ENCODE results near the gene MUC5B. TPM values are rescaled to one million over a fixed set of nuclear protein-coding genes. Genes with fewer than 3 reads are reported as not detected.
"Not testable (repeated sequence)": the region's sequence is repeated elsewhere in the genome, so short reads cannot be mapped to it uniquely, and the experiment has no call there.

MUC5B gene, protein sequence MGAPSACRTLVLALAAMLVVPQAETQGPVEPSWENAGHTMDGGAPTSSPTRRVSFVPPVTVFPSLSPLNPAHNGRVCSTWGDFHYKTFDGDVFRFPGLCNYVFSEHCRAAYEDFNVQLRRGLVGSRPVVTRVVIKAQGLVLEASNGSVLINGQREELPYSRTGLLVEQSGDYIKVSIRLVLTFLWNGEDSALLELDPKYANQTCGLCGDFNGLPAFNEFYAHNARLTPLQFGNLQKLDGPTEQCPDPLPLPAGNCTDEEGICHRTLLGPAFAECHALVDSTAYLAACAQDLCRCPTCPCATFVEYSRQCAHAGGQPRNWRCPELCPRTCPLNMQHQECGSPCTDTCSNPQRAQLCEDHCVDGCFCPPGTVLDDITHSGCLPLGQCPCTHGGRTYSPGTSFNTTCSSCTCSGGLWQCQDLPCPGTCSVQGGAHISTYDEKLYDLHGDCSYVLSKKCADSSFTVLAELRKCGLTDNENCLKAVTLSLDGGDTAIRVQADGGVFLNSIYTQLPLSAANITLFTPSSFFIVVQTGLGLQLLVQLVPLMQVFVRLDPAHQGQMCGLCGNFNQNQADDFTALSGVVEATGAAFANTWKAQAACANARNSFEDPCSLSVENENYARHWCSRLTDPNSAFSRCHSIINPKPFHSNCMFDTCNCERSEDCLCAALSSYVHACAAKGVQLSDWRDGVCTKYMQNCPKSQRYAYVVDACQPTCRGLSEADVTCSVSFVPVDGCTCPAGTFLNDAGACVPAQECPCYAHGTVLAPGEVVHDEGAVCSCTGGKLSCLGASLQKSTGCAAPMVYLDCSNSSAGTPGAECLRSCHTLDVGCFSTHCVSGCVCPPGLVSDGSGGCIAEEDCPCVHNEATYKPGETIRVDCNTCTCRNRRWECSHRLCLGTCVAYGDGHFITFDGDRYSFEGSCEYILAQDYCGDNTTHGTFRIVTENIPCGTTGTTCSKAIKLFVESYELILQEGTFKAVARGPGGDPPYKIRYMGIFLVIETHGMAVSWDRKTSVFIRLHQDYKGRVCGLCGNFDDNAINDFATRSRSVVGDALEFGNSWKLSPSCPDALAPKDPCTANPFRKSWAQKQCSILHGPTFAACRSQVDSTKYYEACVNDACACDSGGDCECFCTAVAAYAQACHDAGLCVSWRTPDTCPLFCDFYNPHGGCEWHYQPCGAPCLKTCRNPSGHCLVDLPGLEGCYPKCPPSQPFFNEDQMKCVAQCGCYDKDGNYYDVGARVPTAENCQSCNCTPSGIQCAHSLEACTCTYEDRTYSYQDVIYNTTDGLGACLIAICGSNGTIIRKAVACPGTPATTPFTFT (N-terminal part only)
- not detected in 2 replicates for total RNA-seq (2014; rRNA removed; shearing (Covaris generic))

DNA sequence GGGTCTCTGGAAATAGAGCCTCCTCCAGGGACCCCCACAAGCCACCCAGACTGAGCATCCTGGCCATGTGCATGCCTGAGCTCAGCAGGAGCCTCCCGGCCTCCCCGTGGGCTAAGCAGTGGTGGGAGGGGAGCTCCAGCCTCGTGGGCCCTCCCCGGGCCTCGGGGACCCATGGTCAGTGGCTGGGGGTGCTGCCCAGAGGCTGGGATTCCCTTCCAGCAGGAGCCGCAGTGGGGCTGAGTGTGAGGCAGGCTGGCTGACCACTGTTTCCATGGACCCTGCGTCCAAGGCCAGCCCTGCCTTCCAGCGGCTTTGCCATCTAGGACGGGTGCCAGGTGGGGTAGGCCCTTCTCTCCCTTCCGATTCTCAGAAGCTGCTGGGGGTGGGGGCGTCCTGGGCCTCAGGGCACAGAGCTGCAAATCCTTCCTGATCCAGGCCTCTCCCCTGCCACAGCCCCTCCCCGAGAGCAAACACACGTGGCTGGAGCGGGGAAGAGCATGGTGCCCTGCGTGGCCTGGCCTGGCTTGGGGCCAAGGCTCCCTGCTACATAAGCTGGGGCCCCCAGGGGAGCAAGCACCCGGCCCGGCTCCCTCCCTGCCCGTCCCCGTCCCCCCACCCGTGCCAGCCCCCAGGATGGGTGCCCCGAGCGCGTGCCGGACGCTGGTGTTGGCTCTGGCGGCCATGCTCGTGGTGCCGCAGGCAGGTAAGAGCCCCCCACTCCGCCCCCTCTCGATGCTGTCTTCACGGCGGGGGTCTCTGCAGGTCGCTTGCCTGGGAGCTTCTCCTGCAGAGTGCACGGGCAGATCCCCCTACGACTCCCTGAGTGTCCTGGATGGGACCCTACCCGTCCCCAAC lies at the start of gene MUC5B:
TSS of gene MUC5B (plus strand) at position 576 of the 855 bp plus-strand sequence. CDS start at position 634, 58 bp downstream.
- Histone ChIP-seq H3K27ac (no peak within 1 kb of the TSS), H3K4me3 (no peak within 1 kb of the TSS), H3K4me1 (no peaks in the 10 kb centered on the region), H3K36me3 (no peaks in the 10 kb centered on the region), H3K9me3 (replicated peaks) (no peaks in the 10 kb centered on the region), H3K27me3 (peaks cover 16% of the 10 kb centered on the region; the same call in 1 of the 2 replicates)
- no peak for DNase-seq

DNA sequence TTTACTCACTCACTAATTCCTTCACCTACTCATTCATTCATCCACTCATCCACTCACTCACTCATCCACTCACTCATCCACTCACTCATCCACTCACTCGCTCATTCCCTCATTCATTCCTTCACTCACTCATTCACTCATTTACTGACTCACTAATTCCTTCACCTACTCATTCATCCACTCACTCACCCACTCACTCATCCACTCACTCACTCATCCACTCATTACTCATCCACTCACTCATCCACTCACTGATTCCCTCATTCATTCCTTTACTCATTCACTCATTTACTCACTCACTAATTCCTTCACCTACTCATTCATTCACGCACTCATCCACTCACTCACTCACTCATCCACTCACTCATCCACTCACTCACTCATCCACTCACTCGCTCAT lies 49.5 kb upstream of the MUC5B start:
- not testable (repeated sequence) for H3K27ac ChIP-seq; H3K27me3 ChIP-seq; H3K4me1 ChIP-seq; H3K9me3 ChIP-seq (replicated peaks); H3K36me3 ChIP-seq; DNase-seq; H3K4me3 ChIP-seq

DNA sequence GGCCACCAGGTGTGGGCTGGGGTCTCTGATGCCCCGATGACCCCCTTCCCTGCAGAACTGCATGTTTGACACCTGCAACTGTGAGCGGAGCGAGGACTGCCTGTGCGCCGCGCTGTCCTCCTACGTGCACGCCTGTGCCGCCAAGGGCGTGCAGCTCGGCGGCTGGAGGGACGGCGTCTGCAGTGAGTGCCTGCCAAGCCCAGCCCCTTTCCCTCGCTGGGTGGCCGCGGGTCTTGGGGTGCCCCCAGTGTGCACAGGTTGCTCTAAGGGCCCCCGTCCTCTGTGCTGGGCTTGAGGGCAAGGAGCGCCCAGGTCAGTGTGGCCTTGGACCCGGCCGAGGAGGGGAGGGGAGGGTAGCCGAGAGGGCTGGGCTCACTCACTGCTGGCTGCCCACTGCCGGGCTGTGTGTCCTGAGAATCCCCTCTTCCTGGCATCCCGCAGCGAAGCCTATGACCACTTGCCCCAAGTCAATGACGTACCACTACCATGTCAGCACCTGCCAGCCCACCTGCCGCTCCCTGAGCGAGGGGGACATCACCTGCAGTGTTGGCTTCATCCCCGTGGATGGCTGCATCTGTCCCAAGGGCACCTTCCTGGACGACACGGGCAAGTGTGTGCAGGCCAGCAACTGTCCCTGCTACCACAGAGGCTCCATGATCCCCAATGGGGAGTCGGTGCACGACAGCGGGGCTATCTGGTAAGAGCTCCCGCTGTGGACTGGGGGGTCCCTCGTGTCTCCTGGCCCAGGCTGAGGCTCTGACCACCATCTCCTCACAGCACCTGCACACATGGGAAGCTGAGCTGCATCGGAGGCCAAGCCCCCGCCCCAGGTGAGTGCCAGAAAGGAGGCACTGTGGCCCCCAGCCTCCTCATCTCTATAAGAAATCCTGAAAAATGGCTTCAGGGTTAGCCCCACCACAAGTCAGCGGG lies 48.2 kb upstream of the MUC5B start:
- no peaks in the 10 kb centered on the region for H3K4me1 ChIP-seq
- H3K27me3 ChIP-seq, result no peaks in the 10 kb centered on the region

DNA sequence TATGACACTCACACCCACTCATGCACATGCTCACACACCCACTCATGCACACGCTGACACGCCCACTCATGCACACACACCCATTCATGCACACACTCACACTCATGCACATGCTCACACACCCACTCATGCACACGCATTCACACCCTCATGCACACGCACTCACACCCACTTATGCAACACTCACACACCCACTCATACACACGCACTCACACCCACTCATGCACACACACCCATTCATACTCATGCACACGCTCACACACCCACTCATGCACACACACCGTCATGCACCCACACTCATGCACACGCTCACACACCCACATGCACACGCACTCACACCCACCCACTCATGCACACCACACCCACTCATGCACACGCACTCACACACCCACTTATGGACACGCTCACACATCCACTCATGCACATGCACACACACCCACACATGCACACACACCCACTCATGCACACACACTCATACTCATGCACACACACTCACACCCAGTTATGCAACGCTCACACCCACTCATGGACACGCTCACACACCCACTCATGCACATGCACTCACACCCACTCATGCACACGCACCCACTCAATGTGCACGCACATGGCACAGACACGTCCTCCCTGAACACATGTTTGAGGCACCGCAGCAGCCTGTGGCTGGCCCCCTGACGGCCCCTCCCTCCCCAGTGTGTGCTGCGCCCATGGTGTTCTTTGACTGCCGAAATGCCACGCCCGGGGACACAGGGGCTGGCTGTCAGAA lies 47.2 kb upstream of the MUC5B start:
- Histone ChIP-seq H3K4me1 (no peaks in the 10 kb centered on the region), H3K27ac (no peak overlapping the region), H3K27me3 (no peaks in the 10 kb centered on the region), H3K9me3 (replicated peaks) (no peaks in the 10 kb centered on the region), H3K4me3 (no peak overlapping the region), H3K36me3 (no peaks in the 10 kb centered on the region)
- no peak for DNase-seq

More for the DNA sequence above, 48.2 kb upstream of the MUC5B start:
- H3K9me3 ChIP-seq (replicated peaks), result no peaks in the 10 kb centered on the region
- no peak overlapping the region for H3K4me3 ChIP-seq
- no peak overlapping the region for H3K27ac ChIP-seq
- DNase-seq, result no peak
- no peaks in the 10 kb centered on the region for H3K36me3 ChIP-seq

DNA sequence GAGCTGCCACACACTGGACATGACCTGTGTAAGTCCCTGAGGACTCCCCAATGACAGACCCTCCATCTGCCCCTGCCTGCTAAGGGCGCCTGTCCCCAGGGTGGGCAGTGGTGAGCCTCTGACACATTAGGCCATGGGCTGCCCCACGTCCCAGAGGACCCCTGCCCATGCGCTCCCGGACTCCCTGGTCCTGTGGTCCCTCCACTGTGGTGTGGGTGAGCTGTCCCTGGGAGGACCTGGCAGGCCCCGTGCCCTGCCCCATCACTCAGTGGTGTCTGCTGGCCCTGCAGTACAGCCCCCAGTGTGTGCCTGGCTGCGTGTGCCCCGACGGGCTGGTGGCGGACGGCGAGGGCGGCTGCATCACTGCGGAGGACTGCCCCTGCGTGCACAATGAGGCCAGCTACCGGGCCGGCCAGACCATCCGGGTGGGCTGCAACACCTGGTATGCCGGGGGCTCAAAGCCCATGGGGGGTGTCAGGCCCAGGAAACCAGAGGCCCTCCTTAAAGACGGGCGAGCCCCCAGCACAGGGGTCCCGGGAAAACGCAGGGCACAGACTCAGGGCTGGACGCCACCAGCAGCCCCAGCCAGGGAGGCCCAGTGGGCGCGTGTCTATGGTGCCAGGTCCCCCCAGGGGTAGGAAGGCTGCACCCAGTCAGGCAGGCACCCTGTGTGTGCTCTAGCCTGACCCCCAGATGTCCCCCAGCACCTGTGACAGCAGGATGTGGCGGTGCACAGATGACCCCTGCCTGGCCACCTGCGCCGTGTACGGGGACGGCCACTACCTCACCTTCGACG lies 46.4 kb upstream of the MUC5B start:
- H3K4me3 ChIP-seq, result no peak overlapping the region
- DNase-seq, result no peak
- no peaks in the 10 kb centered on the region for H3K27me3 ChIP-seq
- no peak overlapping the region for H3K27ac ChIP-seq
- H3K36me3 ChIP-seq, result no peaks in the 10 kb centered on the region
- no peaks in the 10 kb centered on the region for H3K9me3 ChIP-seq (replicated peaks)
- no peaks in the 10 kb centered on the region for H3K4me1 ChIP-seq

DNA sequence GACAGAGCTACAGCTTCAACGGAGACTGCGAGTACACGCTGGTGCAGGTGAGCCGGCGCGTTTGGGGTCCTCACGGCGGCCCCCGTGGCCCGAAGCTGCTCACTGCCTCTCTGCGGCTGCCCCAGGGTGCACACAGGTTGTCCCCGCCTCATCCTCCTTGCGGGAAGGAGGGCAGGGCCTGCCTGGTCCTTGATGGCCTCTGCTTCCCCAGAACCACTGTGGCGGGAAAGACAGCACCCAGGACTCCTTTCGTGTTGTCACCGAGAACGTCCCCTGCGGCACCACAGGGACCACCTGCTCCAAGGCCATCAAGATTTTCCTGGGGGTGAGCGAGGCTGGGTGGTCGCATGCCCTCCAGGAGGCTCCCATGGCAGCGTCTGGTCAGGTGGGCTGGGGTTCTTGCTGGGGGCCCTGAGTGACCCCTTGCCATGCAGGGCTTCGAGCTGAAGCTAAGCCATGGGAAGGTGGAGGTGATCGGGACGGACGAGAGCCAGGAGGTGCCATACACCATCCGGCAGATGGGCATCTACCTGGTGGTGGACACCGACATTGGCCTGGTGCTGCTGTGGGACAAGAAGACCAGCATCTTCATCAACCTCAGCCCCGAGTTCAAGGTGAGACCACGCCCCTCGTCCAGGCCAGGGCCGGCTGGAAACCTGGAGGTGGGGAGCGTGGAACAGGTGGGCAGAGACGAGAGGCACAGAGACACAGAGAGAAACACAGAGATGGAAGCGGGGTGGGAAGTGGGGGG lies 45.7 kb upstream of the MUC5B start:
- Histone ChIP-seq H3K36me3 (no peaks in the 10 kb centered on the region), H3K4me3 (no peak overlapping the region), H3K27ac (no peak overlapping the region), H3K27me3 (no peaks in the 10 kb centered on the region), H3K9me3 (replicated peaks) (no peaks in the 10 kb centered on the region), H3K4me1 (no peaks in the 10 kb centered on the region)
- no peak for DNase-seq

DNA sequence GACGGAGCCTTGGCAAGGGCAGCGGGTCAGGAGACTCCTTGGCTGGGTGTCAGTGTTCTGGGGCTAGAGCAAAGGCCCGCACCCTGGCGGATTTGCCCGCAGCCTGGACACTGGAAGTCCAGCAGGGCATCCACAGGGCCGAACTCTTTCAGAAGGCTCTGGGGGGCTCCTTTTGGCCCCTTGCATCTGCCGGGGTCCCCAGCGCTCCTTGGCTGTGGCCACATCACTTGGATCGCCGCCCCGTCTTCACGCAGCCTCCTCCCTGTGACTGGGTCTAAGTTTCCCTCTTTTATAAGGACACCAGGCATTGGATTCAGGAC lies 45.1 kb upstream of the MUC5B start:
- H3K36me3 ChIP-seq, result no peaks in the 10 kb centered on the region
- no peaks in the 10 kb centered on the region for H3K27me3 ChIP-seq
- no peak overlapping the region for H3K4me3 ChIP-seq
- no peaks in the 10 kb centered on the region for H3K4me1 ChIP-seq
- H3K27ac ChIP-seq, result no peak overlapping the region
- DNase-seq, result no peak
- no peaks in the 10 kb centered on the region for H3K9me3 ChIP-seq (replicated peaks)

DNA sequence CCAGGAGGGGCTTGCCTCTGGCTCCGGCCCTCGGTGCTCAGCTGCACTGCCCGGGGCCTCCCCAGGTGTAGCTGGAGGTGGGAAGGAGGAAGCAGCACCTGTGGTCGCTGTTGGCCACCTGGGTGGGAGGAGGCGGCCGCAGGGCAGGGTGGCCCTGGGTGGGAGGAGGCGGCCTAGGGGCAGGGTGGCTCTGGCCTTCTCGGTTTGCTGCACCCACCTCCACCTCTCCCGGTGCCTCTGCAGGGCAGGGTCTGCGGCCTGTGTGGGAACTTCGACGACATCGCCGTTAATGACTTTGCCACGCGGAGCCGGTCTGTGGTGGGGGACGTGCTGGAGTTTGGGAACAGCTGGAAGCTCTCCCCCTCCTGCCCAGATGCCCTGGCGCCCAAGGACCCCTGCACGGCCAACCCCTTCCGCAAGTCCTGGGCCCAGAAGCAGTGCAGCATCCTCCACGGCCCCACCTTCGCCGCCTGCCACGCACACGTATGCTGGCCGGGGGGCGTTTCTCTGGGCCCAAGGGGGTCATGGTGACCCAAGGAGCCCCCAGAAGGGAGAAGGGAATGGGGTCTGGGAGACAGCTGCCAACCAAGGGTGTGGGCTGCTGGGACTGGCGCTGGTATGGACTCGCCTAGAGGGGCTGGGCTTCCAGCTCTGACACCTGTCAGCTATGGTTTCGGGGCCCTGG lies 44.5 kb upstream of the MUC5B start:
- Histone ChIP-seq H3K36me3 (no peaks in the 10 kb centered on the region), H3K9me3 (replicated peaks) (no peaks in the 10 kb centered on the region), H3K27ac (no peak overlapping the region), H3K27me3 (no peaks in the 10 kb centered on the region), H3K4me1 (no peaks in the 10 kb centered on the region), H3K4me3 (no peak overlapping the region)
- DNase-seq, result no peak

DNA sequence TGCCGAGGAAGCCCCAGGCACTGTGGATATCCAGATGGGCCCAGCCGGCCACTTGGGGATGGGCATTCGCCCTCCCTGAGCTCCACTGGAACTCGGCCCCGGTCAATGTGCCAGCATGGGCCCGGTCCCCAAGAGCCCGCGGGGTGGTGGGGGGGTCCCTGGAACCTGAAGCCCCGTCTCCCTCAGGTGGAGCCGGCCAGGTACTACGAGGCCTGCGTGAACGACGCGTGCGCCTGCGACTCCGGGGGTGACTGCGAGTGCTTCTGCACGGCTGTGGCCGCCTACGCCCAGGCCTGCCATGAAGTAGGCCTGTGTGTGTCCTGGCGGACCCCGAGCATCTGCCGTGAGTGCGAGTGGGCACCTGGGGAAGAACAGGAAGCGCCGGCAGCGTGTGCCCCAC lies 44.0 kb upstream of the MUC5B start:
- Histone ChIP-seq H3K9me3 (replicated peaks) (no peaks in the 10 kb centered on the region), H3K27ac (no peak overlapping the region), H3K27me3 (no peaks in the 10 kb centered on the region), H3K36me3 (no peaks in the 10 kb centered on the region), H3K4me3 (no peak overlapping the region), H3K4me1 (no peaks in the 10 kb centered on the region)
- DNase-seq, result no peak

DNA sequence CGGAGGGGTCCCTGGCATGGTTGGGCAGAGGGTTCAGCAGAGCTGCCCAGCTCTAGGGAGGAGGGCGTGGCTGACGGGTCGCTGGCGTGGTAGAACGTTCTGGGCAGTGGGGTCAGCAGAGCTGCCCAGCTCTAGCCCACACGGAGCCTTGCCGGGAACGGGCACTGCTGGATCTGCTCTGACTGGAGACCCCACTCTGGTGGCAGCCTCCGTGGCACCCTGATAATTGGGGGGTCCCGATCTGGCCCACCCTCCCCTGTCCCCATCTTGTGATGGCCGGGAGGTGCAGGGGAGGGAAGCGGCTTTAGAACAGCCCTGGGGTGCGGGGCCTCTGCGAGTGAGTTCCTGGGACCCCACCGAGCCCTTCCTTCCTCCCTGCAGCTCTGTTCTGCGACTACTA lies 43.2 kb upstream of the MUC5B start:
- Histone ChIP-seq H3K4me3 (no peak overlapping the region), H3K36me3 (no peaks in the 10 kb centered on the region), H3K27ac (no peak overlapping the region), H3K9me3 (replicated peaks) (no peaks in the 10 kb centered on the region), H3K4me1 (no peaks in the 10 kb centered on the region), H3K27me3 (no peaks in the 10 kb centered on the region)
- DNase-seq, result no peak

DNA sequence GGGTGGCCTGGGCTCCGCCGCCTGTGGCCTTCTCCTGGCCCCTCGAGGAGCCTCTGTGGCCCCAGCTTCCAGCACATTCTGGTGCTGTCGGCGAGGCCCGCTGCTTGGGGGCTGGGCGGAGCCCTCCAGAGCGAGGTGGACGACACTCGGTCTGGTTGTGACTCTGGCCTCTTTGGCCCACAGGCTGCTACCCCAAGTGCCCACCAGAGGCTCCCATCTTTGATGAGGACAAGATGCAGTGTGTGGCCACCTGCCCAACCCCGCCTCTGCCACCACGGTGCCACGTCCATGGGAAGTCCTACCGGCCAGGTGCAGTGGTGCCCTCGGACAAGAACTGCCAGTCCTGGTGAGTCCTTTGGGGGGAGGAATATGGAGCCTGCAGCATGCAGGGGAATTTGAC lies 42.7 kb upstream of the MUC5B start:
- H3K9me3 ChIP-seq (replicated peaks), result no peaks in the 10 kb centered on the region

More for the DNA sequence above, 42.7 kb upstream of the MUC5B start:
- Histone ChIP-seq H3K27ac (no peak overlapping the region), H3K4me3 (no peak overlapping the region), H3K27me3 (no peaks in the 10 kb centered on the region), H3K36me3 (no peaks in the 10 kb centered on the region), H3K4me1 (no peaks in the 10 kb centered on the region)
- no peak for DNase-seq

Measured in SJCRH30 (cell line).